IPS-20b (cell line): ENCODE results near the gene P2RX7.

Source experiments
- H3K27ac ChIP-seq: one replicate; pipeline ENCODE4 v1.5.1; 2013; ENCODE audit warnings: low read length
- H3K27me3 ChIP-seq: 2 replicates; pipeline ENCODE4 v1.6.1; 2013; ENCODE audit warnings: mild to moderate bottlenecking, low read length, inconsistent platforms; ENCODE audit not compliant: insufficient read depth
- H3K36me3 ChIP-seq: 2 replicates; pipeline ENCODE4 v1.6.1; 2013; ENCODE audit warnings: low read depth, mild to moderate bottlenecking, inconsistent platforms, low read length, moderate library complexity; ENCODE audit not compliant: insufficient read depth
- H3K4me1 ChIP-seq: 2 replicates; pipeline ENCODE4 v1.6.1; 2013; ENCODE audit warnings: mild to moderate bottlenecking, control low read depth, inconsistent platforms, low read length, moderate library complexity; ENCODE audit not compliant: insufficient read depth
- H3K4me3 ChIP-seq: 2 replicates; pipeline ENCODE4 v1.5.1; 2013; ENCODE audit warnings: mild to moderate bottlenecking, low read length, inconsistent platforms
- H3K9ac ChIP-seq: 2 replicates; pipeline ENCODE4 v1.6.1; 2013; ENCODE audit warnings: low read depth, mild to moderate bottlenecking, inconsistent platforms, low read length, moderate library complexity
- H3K9me3 ChIP-seq: 2 replicates; pipeline ENCODE4 v1.6.1; 2013; ENCODE audit warnings: mild to moderate bottlenecking, low read depth, low read length, inconsistent platforms; ENCODE audit not compliant: insufficient read depth

P2RX7 gene

GRCh38 chr12:121128908-121129810 is 3.5 kb upstream of the P2RX7 start:
- H3K9me3 ChIP-seq: no peaks in the 10 kb centered on the region
- H3K27me3 ChIP-seq: no peaks in the 10 kb centered on the region
- no peaks in the 10 kb centered on the region for H3K36me3 ChIP-seq
- H3K9ac ChIP-seq: no peak overlapping the region
- no peak overlapping the region for H3K4me3 ChIP-seq
- H3K4me1 ChIP-seq: no peaks in the 10 kb centered on the region
- no peak overlapping the region for H3K27ac ChIP-seq

GRCh38 chr12:121129811-121130147 is 2.9 kb upstream of the P2RX7 start:
- no peaks in the 10 kb centered on the region for H3K4me1 ChIP-seq
- no peaks in the 10 kb centered on the region for H3K36me3 ChIP-seq
- H3K9me3 ChIP-seq: no peaks in the 10 kb centered on the region
- H3K9ac ChIP-seq: no peak overlapping the region
- no peak overlapping the region for H3K27ac ChIP-seq
- H3K27me3 ChIP-seq: no peaks in the 10 kb centered on the region
- no peak overlapping the region for H3K4me3 ChIP-seq

GRCh38 chr12:121130866-121131373 is 1.8 kb upstream of the P2RX7 start:
- Histone ChIP-seq H3K9ac (no peak overlapping the region), H3K9me3 (no peaks in the 10 kb centered on the region), H3K27me3 (no peaks in the 10 kb centered on the region), H3K36me3 (no peaks in the 10 kb centered on the region), H3K4me3 (no peak overlapping the region), H3K27ac (no peak overlapping the region), H3K4me1 (no peaks in the 10 kb centered on the region)

- Histone ChIP-seq H3K4me3 (no peak overlapping the region), H3K4me1 (no peaks in the 10 kb centered on the region), H3K27ac (no peak overlapping the region), H3K27me3 (no peaks in the 10 kb centered on the region), H3K9ac (no peak overlapping the region), H3K36me3 (no peaks in the 10 kb centered on the region), H3K9me3 (no peaks in the 10 kb centered on the region)
Measured at GRCh38 chr12:121131941-121132341, 735 bp upstream of the P2RX7 start.

DNA sequence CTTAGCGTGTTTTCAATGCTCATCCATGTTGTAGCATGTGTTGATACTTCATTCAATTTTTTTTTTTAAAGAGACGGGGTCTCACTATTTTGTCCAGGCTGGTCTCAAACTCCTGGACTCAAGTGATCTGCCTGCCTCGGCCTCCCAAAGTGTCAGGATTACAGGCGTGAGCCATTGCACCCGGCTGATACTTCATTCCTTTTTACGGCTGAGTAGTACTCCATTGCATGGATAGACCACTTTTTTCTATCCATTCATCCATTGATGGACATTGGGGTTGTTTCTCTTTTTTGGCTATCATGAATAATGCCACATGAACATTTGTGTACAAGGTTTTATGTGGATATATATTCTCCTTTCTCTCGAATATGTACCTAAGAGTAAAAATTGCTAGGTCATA is 1.2 kb downstream of the P2RX7 start:
- no peak overlapping the region for H3K4me3 ChIP-seq
- H3K9ac ChIP-seq: no peak overlapping the region

GRCh38 chr12:121135320-121135719 is 2.6 kb downstream of the P2RX7 start:
- H3K9me3 ChIP-seq: no peaks in the 10 kb centered on the region
- no peak overlapping the region for H3K9ac ChIP-seq
- no peaks in the 10 kb centered on the region for H3K27me3 ChIP-seq
- H3K27ac ChIP-seq: no peak overlapping the region
- no peaks in the 10 kb centered on the region for H3K4me1 ChIP-seq
- no peak overlapping the region for H3K4me3 ChIP-seq
- no peaks in the 10 kb centered on the region for H3K36me3 ChIP-seq

More for the DNA sequence above, 1.2 kb downstream of the P2RX7 start:
- H3K4me1 ChIP-seq: no peaks in the 10 kb centered on the region
- H3K9me3 ChIP-seq: no peaks in the 10 kb centered on the region
- H3K36me3 ChIP-seq: no peaks in the 10 kb centered on the region
- H3K27ac ChIP-seq: no peak overlapping the region
- no peaks in the 10 kb centered on the region for H3K27me3 ChIP-seq

DNA sequence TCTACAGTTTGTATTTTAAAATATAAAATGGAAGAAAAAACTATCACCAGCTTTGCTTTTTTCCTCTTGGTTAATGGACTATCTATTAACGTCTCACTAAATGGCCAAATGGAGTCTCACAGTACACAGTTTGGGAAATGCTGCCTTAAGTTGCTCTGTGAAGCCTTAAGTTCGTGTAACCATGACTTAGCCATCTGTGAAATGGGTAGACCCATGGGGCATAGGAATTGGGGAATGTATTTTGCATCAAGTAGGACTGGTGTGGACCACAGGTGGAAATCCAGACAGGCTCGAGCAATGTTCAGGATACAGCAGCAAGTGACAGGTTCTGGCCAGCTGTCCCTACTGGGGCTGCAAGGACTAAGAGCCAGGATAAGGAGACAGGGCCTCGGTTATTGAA is 4.8 kb downstream of the P2RX7 start:
- Histone ChIP-seq H3K9me3 (no peaks in the 10 kb centered on the region), H3K9ac (no peak overlapping the region), H3K27ac (no peak overlapping the region), H3K4me1 (no peaks in the 10 kb centered on the region), H3K27me3 (no peaks in the 10 kb centered on the region), H3K4me3 (no peak overlapping the region), H3K36me3 (no peaks in the 10 kb centered on the region)

GRCh38 chr12:121138284-121138683 is 5.6 kb downstream of the P2RX7 start:
- Histone ChIP-seq H3K27me3 (no peaks in the 10 kb centered on the region), H3K4me3 (no peak overlapping the region), H3K36me3 (no peaks in the 10 kb centered on the region), H3K4me1 (no peaks in the 10 kb centered on the region), H3K9ac (no peak overlapping the region), H3K27ac (no peak overlapping the region), H3K9me3 (no peaks in the 10 kb centered on the region)

GRCh38 chr12:121139286-121139685 is 6.6 kb downstream of the P2RX7 start:
- no peak overlapping the region for H3K4me3 ChIP-seq
- no peaks in the 10 kb centered on the region for H3K36me3 ChIP-seq

GRCh38 chr12:121142171-121142950 is 9.7 kb downstream of the P2RX7 start:
- Histone ChIP-seq H3K4me1 (no peaks in the 10 kb centered on the region), H3K27me3 (peaks cover 4% of the 10 kb centered on the region; the same call in 1 of the 2 replicates), H3K36me3 (no peaks in the 10 kb centered on the region), H3K4me3 (no peak overlapping the region), H3K9ac (no peak overlapping the region), H3K27ac (no peak overlapping the region), H3K9me3 (no peaks in the 10 kb centered on the region)

More at GRCh38 chr12:121139286-121139685, 6.6 kb downstream of the P2RX7 start:
- Histone ChIP-seq H3K9me3 (no peaks in the 10 kb centered on the region), H3K27ac (no peak overlapping the region), H3K9ac (no peak overlapping the region), H3K4me1 (no peaks in the 10 kb centered on the region), H3K27me3 (no peaks in the 10 kb centered on the region)

DNA sequence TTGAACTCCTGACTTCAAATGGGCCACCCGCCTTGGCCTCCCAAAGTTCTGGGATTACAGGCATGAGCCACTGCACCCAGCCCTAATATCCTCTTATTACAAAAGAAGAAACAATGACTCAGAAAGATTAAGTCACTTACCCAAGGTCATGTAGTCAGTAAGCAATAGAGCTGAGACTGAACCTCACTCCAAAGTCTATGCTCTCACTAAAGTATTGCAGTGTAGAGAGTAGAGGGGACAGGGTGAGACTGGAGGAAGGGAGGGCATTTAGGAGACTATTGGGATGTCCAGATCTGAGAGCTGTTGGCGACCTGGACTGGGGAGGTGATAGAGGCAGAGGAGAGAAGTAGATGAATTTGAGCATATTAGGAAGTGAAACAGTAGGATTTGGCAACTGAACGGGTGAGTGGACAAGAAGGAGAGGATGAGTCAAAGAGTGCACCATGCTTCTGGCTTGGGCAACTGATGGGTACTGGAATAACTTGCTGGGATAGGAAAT is 11.8 kb downstream of the P2RX7 start:
- H3K36me3 ChIP-seq: no peaks in the 10 kb centered on the region
- H3K27me3 ChIP-seq: peaks cover 4% of the 10 kb centered on the region; the same call in 1 of the 2 replicates
- no peak overlapping the region for H3K4me3 ChIP-seq
- H3K4me1 ChIP-seq: no peaks in the 10 kb centered on the region
- no peak overlapping the region for H3K27ac ChIP-seq
- no peaks in the 10 kb centered on the region for H3K9me3 ChIP-seq
- no peak overlapping the region for H3K9ac ChIP-seq
